HG03095 (cell line): ENCODE measurements around the gene CCDC116.

Source experiments
- ATAC-seq: cut with Tn5 transposase; IDR thresholded peaks from one replicate; pipeline ENCODE4 v1.9.1; 2021; ENCODE audit warnings: moderate library complexity; ENCODE audit not compliant: unreplicated experiment

Gene CCDC116

GRCh38 chr22:21680830-21681565, 48.4 kb downstream of the CCDC116 start:
- no peak for ATAC-seq

GRCh38 chr22:21681566-21682370, 49.2 kb downstream of the CCDC116 start:
- ATAC-seq, result no peak

- ATAC-seq, result no peak
Observed at GRCh38 chr22:21682385-21683175, 50.0 kb downstream of the CCDC116 start.

GRCh38 chr22:21683401-21683811, 50.8 kb downstream of the CCDC116 start:
- ATAC-seq, result no peak

GRCh38 chr22:21684492-21685163, 52.1 kb downstream of the CCDC116 start:
- ATAC-seq, result no peak

GRCh38 chr22:21685164-21685513, 52.6 kb downstream of the CCDC116 start:
- ATAC-seq, result no peak

DNA sequence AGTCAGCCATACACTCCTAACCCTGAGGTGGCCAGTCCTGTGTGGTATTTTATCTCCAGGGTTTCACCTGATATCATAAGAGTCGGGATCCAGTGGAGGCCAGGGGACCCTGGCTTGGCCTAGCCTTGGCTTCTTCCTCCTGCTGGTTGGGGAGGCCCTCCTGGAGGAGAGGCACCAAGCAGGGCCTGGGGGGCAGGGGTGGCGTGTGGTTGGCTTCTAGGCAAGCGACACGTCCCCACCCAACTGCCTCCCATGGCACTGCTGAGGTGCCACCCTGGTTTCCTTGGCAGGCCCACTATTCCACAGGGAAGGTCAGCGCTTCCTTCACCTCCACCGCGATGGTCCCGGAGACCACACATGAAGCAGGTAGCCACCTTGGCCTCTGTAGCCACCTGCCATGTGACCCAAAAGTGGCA, 53.6 kb downstream of the CCDC116 start:
- ATAC-seq, result no peak
